Stimulated activated CD8-positive, alpha-beta memory T cell treated with anti-CD3 and anti-CD28 coated beads, Interleukin-12 subunit alpha, Interleukin-12 subunit beta, amount 100 ng/mL, for 4 hours (primary cell): Measurements from ENCODE around the gene TMCO4.

Source experiments
- DNase-seq: peaks from one replicate; pipeline ENCODE4 v3.0.0-alpha.2; 2020; ENCODE audit warnings: low read depth

The TMCO4 gene

DNA sequence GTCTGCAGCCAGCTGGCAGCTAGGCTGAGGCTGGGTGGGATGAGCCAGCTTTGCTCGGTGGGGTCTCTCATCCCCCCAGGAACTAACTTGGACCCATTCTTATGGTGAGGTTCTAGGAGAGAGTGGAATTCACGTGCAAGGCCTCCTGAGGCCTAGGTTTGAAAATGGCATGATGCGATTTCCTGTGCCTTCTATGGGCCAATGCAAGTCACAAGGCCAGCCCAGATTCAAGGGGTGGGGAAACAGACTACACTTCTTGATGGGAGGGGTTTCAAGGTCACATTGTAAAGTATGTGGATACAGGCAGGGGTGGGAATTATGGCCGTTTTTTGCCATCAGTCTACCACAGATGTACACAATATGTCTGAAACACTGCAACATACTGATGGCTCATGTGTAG, 86.8 kb downstream of the TMCO4 start:
- no peak for DNase-seq

DNA sequence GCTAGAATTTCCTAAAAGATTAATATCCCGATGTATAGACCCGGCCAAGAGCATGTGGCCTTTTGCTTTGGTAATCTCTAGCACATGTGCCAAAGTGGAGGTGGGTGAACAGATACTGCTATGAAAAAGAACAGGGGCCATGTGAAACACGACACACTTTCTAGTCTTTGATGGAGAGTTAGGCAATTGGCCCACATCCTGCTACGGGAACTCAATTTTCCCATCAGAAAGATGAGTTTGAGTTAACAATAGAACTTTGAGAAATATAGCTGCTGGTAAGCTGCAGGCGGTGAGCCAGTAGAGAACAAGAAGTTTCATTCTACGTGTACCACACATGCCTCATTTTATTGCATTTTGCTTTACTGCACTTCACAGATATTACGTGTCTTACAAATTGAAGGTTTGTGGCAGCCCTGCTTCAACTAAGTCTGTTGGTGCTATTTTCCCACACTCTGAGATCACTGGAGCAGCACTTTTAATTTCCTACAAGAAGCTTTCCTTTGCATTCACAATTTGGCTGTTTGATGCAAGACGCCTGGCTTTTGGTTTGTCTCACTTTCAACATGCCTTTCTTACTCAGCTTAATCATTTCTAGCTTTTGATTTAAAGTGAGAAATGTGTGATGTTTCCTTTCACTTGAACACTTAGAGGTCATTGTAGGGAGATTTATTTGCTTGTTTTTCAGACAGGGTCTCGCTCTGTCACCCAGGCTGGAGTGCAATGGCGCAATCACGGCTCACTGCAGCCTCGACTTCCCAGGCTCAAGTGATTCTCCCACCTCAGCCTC, 88.7 kb downstream of the TMCO4 start:
- DNase-seq, result no peak

DNA sequence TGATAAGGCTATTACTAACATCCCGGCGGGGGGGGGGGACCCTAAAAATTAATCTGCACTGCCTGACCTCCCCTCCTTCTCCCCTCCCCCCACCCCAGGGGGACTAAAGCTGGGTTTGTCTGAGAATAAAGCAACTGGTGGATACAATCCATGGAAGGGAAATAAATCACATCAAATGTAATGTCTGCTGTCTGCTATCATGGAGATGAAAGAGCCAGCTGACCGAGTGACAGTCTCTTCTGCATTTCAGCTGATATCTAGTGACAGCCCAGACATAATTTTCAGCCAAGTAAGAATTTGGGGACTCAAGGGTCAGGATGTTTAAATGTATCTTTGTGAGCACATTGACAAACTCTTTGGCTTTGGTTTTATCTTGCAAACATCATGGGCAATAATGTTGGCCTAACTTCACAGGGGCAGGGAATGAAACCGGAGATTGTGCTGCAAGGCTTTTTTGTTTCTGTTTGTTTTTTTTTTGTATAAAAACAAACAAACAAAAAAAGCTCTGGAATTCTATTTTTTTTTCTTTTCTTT, 90.4 kb downstream of the TMCO4 start:
- no peak for DNase-seq

DNA sequence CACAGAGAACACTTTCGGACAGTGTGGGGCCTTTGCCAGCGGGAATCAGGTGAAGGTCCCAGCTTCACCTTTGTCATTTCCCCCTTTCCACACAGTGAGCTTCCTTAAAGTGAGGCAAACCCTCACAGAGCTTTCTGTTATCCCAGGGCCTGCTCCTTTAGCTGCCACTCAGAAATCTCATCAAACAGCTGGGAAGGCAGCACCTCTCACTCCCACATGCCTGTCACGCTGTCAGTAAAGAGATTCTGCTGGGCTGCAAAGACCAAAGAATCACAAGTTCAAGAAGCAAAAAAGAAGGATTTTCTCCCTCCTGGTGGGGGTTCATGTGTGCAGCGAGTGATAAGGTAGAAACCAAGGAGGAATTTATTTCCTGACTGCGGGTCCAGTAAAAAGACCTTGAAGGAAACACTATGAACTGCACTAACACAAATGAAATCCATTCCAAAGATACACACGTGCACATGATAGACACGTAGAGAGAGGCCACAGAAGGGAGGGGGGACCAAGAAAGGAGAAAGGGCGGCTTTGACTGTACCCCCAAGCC, 91.1 kb downstream of the TMCO4 start:
- no peak for DNase-seq

- DNase-seq, result no peak
Measured at GRCh38 chr1:19706136-19706535, 93.6 kb downstream of the TMCO4 start.

GRCh38 chr1:19705464-19705863, 94.3 kb downstream of the TMCO4 start:
- DNase-seq, result no peak

- DNase-seq, result peak; percentile 24
Measured at GRCh38 chr1:19704247-19705113, 95.2 kb downstream of the TMCO4 start.

DNA sequence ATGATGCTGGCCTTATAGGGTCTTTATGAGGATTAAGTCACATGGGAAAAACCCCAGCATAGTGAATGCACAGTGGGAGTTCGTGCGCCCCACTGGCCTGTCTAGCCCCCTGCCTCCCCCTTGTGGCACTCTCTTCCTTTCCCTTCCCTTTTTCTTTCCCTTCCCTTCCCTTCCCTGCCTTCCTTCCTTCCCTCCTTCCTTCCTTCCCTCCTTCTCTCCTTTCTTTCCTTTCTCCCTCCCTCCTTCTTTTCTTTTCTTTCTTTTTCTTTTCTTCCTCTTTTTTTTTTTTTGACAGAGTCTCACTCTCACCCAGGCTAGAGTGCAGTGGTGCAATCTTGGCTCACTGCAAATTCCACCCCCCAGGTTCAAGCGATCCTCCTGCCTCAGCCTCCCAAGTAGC, 96.4 kb downstream of the TMCO4 start:
- no peak for DNase-seq

GRCh38 chr1:19700079-19700777, 99.5 kb downstream of the TMCO4 start:
- DNase-seq, result no peak

DNA sequence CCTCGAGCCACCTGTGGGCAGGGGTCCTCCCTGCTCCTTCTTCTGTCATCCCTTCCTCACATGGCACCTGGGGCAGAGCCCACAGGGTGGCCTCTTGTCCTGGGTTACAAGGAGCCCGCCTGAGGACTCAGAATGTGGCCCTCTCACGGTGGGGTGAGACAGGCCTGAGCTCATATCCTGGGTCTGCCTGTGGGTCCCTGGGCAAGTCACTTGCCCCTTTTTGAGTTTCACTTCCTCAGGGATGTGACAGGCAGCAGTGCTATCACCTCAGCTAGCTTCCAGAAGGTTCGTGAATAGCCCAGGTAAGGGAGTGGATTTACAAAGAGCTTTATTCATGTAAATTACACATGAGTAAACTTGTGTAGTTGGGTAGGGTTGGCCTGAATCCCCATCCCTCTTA, 101.5 kb downstream of the TMCO4 start:
- DNase-seq, result no peak

DNA sequence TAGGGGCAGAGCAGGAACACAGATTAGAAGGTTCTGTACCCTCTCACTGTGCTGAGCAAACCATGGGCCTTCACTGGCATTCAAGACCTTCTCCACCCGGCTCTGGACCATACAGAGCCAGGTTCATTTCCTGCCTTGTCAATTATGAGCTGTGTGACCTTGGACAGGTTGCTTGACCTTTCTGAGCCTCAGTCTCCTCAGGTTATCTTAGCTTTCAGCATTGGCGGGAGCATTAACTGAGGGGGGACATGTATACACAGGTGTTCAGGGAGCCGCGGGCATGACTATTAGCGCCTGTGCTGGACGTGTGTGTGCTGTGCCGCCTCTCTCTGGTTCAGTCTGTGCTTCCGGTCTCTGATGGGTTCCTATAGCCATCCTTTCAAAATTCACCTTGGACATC, 102.9 kb downstream of the TMCO4 start:
- no peak for DNase-seq

GRCh38 chr1:19695772-19696171, 103.9 kb downstream of the TMCO4 start:
- no peak for DNase-seq

GRCh38 chr1:19694298-19694697, 105.4 kb downstream of the TMCO4 start:
- DNase-seq, result no peak

DNA sequence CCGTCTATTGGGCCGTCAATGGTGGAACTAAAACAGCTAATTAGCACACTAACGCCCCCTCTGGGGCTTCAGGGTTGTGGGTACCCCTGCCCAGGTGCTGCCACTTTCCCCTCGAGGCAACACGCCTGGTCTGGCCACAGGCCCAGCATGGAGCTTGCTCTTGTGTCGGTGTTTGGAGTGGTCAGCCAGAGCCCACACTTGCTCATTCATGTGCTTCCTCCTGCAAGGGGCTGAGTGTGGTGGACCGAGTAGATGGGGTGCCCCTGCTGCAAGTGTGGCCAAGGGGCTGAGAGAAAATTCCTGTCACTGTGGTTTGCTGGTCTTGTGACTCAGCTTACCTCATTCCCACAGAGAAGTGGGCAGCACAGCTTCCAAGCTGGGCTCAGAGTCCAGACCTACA, 109.4 kb downstream of the TMCO4 start:
- no peak for DNase-seq

- DNase-seq, result no peak
Measured at GRCh38 chr1:19689856-19690255, 109.9 kb downstream of the TMCO4 start.

GRCh38 chr1:19689085-19689757, 110.5 kb downstream of the TMCO4 start:
- no peak for DNase-seq

- no peak for DNase-seq
Measured at GRCh38 chr1:19688041-19688842, 111.5 kb downstream of the TMCO4 start.

DNA sequence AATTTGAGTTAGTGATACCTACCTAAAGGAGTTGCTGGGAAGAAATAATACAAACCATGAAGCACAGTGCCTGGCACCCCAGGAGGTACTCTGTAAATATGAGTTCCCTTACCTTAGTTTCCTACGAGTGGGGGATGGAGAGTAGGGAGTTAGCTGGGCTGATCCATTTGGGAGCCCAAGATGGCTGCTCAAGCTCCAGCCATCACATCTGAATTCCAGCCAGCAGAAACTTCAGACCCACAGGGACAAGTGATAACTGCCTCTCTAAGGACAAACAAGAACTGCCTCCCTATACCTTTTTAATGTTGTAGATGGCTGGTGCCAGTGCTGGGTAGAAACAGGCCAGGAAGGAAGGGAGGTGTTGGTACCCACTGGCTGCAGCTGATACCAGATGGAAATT, 112.3 kb downstream of the TMCO4 start:
- no peak for DNase-seq

- DNase-seq, result no peak
Measured at GRCh38 chr1:19685994-19686393, 113.7 kb downstream of the TMCO4 start.

DNA sequence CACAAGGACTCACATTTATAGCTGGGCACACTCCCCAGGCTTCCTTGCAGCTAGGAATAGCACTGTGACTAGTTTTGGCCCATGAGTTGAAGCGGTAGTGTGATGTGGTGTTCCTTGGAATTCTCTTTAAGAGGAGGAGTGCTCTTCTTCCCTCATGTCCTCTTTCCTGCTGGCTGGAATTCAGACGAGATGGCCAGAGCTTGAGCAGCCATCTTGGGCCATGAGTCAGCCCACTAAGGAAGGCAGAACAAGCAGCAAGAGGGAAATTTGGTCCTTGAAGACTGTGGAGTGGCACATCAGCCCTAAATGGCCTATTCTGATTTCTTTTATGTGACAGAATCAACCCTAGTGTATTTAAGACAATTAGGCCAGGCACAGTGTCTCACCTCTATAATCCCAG, 115.0 kb downstream of the TMCO4 start:
- DNase-seq, result no peak

GRCh38 chr1:19683351-19683750, 116.4 kb downstream of the TMCO4 start:
- no peak for DNase-seq
